ENCODE measurements around the gene MBTPS1.

MBTPS1 gene

GRCh38 chr16:84098939-84099338 is 17.8 kb downstream of the MBTPS1 start:
- DNase-seq (ENCODE audit: low read depth in 2 of 2): no peak

- DNase-seq (ENCODE audit: low read depth in 2 of 2): no peak
These were observed 20.2 kb downstream of the MBTPS1 start for GRCh38 chr16:84096447-84097005.

GRCh38 chr16:84095466-84095865 is 21.3 kb downstream of the MBTPS1 start:
- DNase-seq (ENCODE audit: low read depth in 2 of 2): no peak

- DNase-seq (ENCODE audit: low read depth in 2 of 2): no peak
These were observed 22.9 kb downstream of the MBTPS1 start for GRCh38 chr16:84093879-84094270.

- DNase-seq (ENCODE audit: low read depth in 2 of 2): no peak
These were observed 23.4 kb downstream of the MBTPS1 start for GRCh38 chr16:84093120-84093878.

- no peak for DNase-seq (ENCODE audit: low read depth in 2 of 2)
These were observed 25.3 kb downstream of the MBTPS1 start for GRCh38 chr16:84091460-84091859.

- no peak for DNase-seq (ENCODE audit: low read depth in 2 of 2)
These were observed 26.5 kb downstream of the MBTPS1 start for GRCh38 chr16:84090211-84090610.

- DNase-seq (ENCODE audit: low read depth in 2 of 2): peak in 1 of 2 donors; percentile 9
These were observed 27.9 kb downstream of the MBTPS1 start for GRCh38 chr16:84088695-84089395.

GRCh38 chr16:84087466-84088151 is 29.1 kb downstream of the MBTPS1 start:
- no peak for DNase-seq (ENCODE audit: low read depth in 2 of 2)

GRCh38 chr16:84087001-84087400 is 29.7 kb downstream of the MBTPS1 start:
- no peak for DNase-seq (ENCODE audit: low read depth in 2 of 2)

- no peak for DNase-seq (ENCODE audit: low read depth in 2 of 2)
These were observed 30.4 kb downstream of the MBTPS1 start for GRCh38 chr16:84086341-84086740.

GRCh38 chr16:84085773-84086172 is 31.0 kb downstream of the MBTPS1 start:
- no peak for DNase-seq (ENCODE audit: low read depth in 2 of 2)

GRCh38 chr16:84085271-84085667 is 31.5 kb downstream of the MBTPS1 start:
- DNase-seq (ENCODE audit: low read depth in 2 of 2): no peak

GRCh38 chr16:84084570-84085270 is 32.0 kb downstream of the MBTPS1 start:
- peak; percentile 10 to 38 for DNase-seq (ENCODE audit: low read depth in 2 of 2)

GRCh38 chr16:84082835-84083569 is 33.7 kb downstream of the MBTPS1 start:
- DNase-seq (ENCODE audit: low read depth in 2 of 2): no peak

GRCh38 chr16:84082110-84082509 is 34.6 kb downstream of the MBTPS1 start:
- no peak for DNase-seq (ENCODE audit: low read depth in 2 of 2)

GRCh38 chr16:84081446-84081989 is 35.2 kb downstream of the MBTPS1 start:
- DNase-seq (ENCODE audit: low read depth in 2 of 2): no peak

DNA sequence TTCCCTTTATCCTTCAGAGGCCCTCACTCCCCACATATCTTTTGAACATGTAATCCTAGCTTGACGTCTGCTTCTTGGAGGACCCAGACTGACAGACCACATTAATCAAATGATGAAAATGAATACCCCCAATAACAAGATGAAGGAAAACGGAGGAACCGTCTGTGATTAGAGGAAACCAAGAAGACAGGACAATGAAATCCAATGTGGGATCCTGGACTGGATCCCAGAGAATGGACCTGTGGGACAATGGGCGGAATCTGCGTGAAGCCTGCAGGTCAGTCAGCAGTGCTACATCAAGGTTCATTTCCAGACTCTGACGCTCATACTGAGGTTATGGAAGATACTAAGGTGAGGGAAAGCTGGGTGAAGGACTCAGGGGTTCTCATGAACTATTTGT is 35.9 kb downstream of the MBTPS1 start:
- DNase-seq (ENCODE audit: low read depth in 2 of 2): no peak

DNA sequence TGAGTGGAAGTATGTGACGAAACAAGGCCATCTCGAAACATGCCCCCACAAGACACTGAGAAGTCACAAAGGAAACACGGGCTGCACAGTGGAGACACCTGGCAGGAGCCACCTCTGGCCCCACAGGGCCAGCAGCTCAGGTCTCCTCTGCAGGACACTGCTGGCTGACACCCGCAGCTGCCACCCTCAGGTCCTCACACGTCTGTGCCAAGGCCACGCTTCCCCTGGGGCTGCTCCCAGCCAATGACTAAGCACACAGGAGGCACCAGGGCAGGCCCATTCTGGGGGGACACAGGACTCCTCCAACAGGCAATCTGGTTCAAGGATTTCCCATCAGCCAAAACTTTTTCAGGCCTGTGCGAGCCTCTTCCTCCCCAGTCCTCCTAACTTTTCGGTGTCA is 36.4 kb downstream of the MBTPS1 start:
- DNase-seq (ENCODE audit: low read depth in 2 of 2): no peak

GRCh38 chr16:84079664-84080063 is 37.1 kb downstream of the MBTPS1 start:
- no peak for DNase-seq (ENCODE audit: low read depth in 2 of 2)

DNA sequence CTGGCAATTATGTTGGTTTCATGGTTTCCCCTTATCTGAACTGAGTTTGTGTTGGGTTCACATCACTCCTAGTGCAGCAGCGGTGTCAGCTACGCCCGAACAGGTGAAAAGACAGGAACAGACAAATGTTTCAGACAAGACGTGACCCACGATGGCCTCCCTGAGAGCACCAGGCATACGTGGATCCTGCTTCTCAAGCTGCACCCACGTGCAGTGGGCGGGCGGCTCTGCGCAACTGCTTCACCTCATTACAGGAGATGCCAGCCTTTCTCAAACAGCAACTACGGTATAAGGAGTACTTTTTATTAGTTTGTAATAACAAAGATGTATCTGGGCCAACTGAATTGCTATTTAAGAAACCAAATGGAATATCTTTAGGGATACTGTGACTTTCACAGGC is 41.4 kb downstream of the MBTPS1 start:
- no peak for DNase-seq (ENCODE audit: low read depth in 2 of 2)
